ENCODE measurements around the gene BPI. TPM values are rescaled to one million over a fixed set of nuclear protein-coding genes. Genes with fewer than 3 reads are reported as not detected.
A peak's percentile ranks its signal among the peaks of the same experiment; 100 is the strongest.

Gene BPI
- total and polyA plus RNA-seq, 3 donors from 2014 or later: 9.3 to 29.0 (median 17.5) TPM

DNA sequence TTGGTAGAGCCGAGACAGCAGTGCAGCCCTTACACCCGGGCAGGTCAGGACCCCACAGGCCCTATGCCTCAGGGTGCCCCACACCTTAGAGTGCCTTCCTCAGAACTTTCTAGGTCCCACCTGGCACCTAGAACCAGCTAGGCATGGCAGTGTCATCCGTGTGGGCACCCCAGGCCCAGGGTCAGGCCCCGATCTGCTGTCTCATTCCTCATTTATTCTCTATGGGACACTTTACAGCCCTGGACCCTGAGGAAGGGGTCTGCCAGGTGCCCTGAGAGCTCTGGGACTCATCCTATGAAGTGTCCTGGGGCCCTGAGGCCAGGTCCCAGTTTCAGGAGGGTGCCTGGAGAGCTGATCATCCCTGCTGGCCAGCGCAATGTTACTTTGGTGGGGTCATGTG is 8.1 kb upstream of the BPI start:
- no peak for DNase-seq
- WGBS, 2 donors: 92 to 97% methylated on average over 4 to 5 of the region's 5 CpGs
- H3K27ac ChIP-seq: no peak overlapping the region
- no peak for TF ChIP-seq POLR2A (IDR thresholded peaks at IDR 0.05)
- TF ChIP-seq, protein P1, sequence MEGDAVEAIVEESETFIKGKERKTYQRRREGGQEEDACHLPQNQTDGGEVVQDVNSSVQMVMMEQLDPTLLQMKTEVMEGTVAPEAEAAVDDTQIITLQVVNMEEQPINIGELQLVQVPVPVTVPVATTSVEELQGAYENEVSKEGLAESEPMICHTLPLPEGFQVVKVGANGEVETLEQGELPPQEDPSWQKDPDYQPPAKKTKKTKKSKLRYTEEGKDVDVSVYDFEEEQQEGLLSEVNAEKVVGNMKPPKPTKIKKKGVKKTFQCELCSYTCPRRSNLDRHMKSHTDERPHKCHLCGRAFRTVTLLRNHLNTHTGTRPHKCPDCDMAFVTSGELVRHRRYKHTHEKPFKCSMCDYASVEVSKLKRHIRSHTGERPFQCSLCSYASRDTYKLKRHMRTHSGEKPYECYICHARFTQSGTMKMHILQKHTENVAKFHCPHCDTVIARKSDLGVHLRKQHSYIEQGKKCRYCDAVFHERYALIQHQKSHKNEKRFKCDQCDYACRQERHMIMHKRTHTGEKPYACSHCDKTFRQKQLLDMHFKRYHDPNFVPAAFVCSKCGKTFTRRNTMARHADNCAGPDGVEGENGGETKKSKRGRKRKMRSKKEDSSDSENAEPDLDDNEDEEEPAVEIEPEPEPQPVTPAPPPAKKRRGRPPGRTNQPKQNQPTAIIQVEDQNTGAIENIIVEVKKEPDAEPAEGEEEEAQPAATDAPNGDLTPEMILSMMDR (IDR thresholded peaks at IDR 0.05): no peak
- no peaks in the 10 kb centered on the region for H3K36me3 ChIP-seq (ENCODE audit: low read depth, missing control alignments)
- no peaks in the 10 kb centered on the region for H3K27me3 ChIP-seq
- intact Hi-C loops (cut with DNase I; ENCODE audit: low total_unique reads): no loop called here
- H3K9me3 ChIP-seq: no peaks in the 10 kb centered on the region
- H3K4me3 ChIP-seq: no peak overlapping the region
- peaks cover 7% of the 10 kb centered on the region for H3K4me1 ChIP-seq

DNA sequence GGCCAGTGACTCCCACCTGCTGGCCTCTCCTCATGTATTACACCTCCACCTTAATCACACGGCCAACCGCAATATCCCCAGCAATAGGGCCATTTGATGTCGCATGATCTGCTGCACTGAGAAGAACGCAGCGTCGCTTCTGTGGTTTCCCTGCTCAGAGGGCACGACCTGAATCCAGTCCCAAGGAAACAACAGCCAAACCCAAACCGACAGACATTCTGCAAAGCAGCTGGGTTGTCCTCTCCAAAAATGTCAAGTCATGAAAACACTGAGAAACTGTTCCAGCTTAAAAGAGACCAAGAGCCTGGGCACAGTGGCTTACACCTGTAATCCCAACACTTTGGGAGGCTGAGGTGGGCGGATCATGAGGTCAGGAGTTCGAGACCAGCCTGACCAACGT is 7.5 kb upstream of the BPI start:
- Histone ChIP-seq H3K4me3 (no peak overlapping the region), H3K27me3 (no peaks in the 10 kb centered on the region), H3K9me3 (no peaks in the 10 kb centered on the region), H3K27ac (no peak overlapping the region), H3K36me3 (ENCODE audit: low read depth, missing control alignments) (no peaks in the 10 kb centered on the region), H3K4me1 (peaks cover 7% of the 10 kb centered on the region)
- WGBS, 2 donors: 71 to 75% methylated on average over 10 to 11 of the region's 11 CpGs
- intact Hi-C loops (cut with DNase I; ENCODE audit: low total_unique reads): no loop called here
- no peak for DNase-seq
- no peak for TF ChIP-seq POLR2A (IDR thresholded peaks at IDR 0.05)
- TF ChIP-seq, protein P1 (IDR thresholded peaks at IDR 0.05): no peak

DNA sequence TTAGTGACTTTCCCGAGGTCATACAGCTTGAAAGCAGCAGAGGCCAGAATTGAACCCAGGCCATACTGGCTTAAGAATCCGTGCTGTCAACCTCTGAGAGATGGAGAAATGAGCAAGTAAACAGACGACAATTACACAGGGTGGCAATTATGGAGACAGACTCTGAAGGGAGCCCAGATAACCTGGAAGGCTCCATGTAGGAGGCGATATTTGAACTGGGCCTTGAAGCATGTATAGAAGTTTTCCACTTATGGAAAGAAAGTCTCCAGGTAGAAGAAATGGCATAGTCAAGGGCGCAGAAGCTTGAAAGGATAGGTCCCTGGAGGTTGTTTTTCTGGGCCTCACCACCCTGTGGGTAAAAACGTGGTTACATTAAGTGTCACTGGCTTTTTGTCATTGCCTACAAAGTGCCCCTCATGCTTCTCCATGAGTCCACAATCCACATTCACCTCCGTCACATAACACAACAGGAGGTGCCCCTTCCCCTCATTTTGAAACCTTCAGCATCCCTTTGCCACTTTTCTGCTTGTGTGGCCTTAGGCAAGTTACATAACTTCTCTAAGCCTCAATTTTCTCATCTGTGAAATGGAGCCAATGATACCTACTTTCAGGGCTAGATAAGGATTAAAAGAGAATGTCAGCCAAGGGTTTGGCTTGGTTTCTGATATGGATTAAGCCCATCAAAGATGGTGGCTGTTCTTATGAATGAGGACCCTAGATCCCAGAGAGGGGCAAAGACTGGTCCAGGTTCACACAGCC is 5.9 kb upstream of the BPI start:
- WGBS, 2 donors: 96 to 98% methylated on average over 7 of the region's 7 CpGs
- no peak overlapping the region for H3K4me3 ChIP-seq
- H3K27me3 ChIP-seq: no peaks in the 10 kb centered on the region
- TF ChIP-seq, protein P1 (IDR thresholded peaks at IDR 0.05): no peak
- TF ChIP-seq POLR2A (IDR thresholded peaks at IDR 0.05): no peak
- DNase-seq: no peak
- H3K27ac ChIP-seq: peak overlapping the region; percentile 67 to 75
- no peaks in the 10 kb centered on the region for H3K9me3 ChIP-seq
- no peaks in the 10 kb centered on the region for H3K36me3 ChIP-seq (ENCODE audit: low read depth, missing control alignments)
- H3K4me1 ChIP-seq: peaks cover 7% of the 10 kb centered on the region
- intact Hi-C loops (cut with DNase I; ENCODE audit: low total_unique reads): no loop called here

DNA sequence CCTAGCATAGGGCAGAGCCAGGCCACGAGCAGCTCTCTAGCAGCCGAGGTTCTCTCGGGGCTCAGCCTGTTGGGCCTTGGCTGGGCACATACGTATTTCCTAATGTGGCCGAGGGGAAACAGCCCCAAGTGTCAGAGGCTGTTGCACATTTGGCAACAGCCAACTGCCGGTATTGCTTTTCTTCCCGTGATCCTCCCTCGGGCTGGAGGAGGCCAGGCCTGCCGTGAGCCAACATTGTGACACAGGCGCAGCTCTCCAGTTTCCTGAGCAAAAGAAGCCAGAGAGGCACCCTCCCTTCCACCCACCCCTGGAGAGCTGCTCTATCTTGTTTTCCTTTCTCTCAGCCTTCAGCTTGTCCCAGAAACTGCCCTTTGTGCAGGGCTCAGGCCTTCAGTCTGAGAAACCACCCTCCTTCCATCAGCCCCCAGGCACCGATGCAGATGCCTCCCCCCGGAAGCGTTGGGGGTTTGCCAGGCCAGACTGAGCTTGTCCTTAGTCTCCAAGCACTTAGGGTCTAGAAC is 5.1 kb upstream of the BPI start:
- intact Hi-C loops (cut with DNase I; ENCODE audit: low total_unique reads): no loop called here
- Histone ChIP-seq H3K36me3 (ENCODE audit: low read depth, missing control alignments) (no peaks in the 10 kb centered on the region), H3K27ac (peak overlapping the region; percentile 75 to 76), H3K27me3 (no peaks in the 10 kb centered on the region), H3K4me3 (no peak overlapping the region), H3K4me1 (peaks cover 8% of the 10 kb centered on the region), H3K9me3 (no peaks in the 10 kb centered on the region)
- WGBS, 2 donors: 17 to 29% methylated on average over 13 of the region's 13 CpGs
- DNase-seq: peak; percentile 82
- TF ChIP-seq, protein P1 (IDR thresholded peaks at IDR 0.05): no peak
- no peak for TF ChIP-seq POLR2A (IDR thresholded peaks at IDR 0.05)
